Measurements from ENCODE around the gene SCGB2B2. TPM values are rescaled to one million over a fixed set of nuclear protein-coding genes. Genes with fewer than 3 reads are reported as not detected.
"Not testable (repeated sequence)": the region's sequence is repeated elsewhere in the genome, so short reads cannot be mapped to it uniquely, and the experiment has no call there.

Gene SCGB2B2
- polyA plus RNA-seq (ENCODE audit: insufficient read length in 3 of 3): under 1 TPM; 0.44 to 0.95 (median 0.68) TPM

GRCh38 chr19:34676697-34677385 lies at the start of gene SCGB2B2:
TSS of gene SCGB2B2 (minus strand) at chr19:34677159. CDS start at chr19:34594563, 82,596 bp downstream.
- DNase-seq (ENCODE audit: low read depth in 3 of 3, low spot score in 2 of 3): peak in 2 of 3 donors; percentile 80 to 83

- no peak for DNase-seq (ENCODE audit: low read depth in 3 of 3, low spot score in 2 of 3)
Measured at GRCh38 chr19:34725400-34725799, 48.4 kb upstream of the SCGB2B2 start.

- DNase-seq (ENCODE audit: low read depth in 3 of 3, low spot score in 2 of 3): no peak
Measured at GRCh38 chr19:34722353-34722752, 45.4 kb upstream of the SCGB2B2 start.

- no peak for DNase-seq (ENCODE audit: low read depth in 3 of 3, low spot score in 2 of 3)
Measured at GRCh38 chr19:34715357-34715756, 38.4 kb upstream of the SCGB2B2 start.

- DNase-seq (ENCODE audit: low read depth in 3 of 3, low spot score in 2 of 3): no peak
Measured at GRCh38 chr19:34713262-34713637, 36.3 kb upstream of the SCGB2B2 start.

GRCh38 chr19:34712395-34713261 lies 35.7 kb upstream of the SCGB2B2 start:
- DNase-seq (ENCODE audit: low read depth in 3 of 3, low spot score in 2 of 3): peak in 1 of 3 donors; percentile 55

- DNase-seq (ENCODE audit: low read depth in 3 of 3, low spot score in 2 of 3): no peak
Measured at GRCh38 chr19:34711890-34712289, 34.9 kb upstream of the SCGB2B2 start.

- no peak for DNase-seq (ENCODE audit: low read depth in 3 of 3, low spot score in 2 of 3)
Measured at GRCh38 chr19:34707661-34708060, 30.7 kb upstream of the SCGB2B2 start.

GRCh38 chr19:34692549-34692948 lies 15.6 kb upstream of the SCGB2B2 start:
- no peak for DNase-seq (ENCODE audit: low read depth in 3 of 3, low spot score in 2 of 3)

GRCh38 chr19:34690372-34690771 lies 13.4 kb upstream of the SCGB2B2 start:
- no peak for DNase-seq (ENCODE audit: low read depth in 3 of 3, low spot score in 2 of 3)

- DNase-seq (ENCODE audit: low read depth in 3 of 3, low spot score in 2 of 3): no peak
Measured at GRCh38 chr19:34688592-34688991, 11.6 kb upstream of the SCGB2B2 start.

GRCh38 chr19:34687348-34687747 lies 10.4 kb upstream of the SCGB2B2 start:
- DNase-seq (ENCODE audit: low read depth in 3 of 3, low spot score in 2 of 3): no peak

GRCh38 chr19:34686455-34686854 lies 9.5 kb upstream of the SCGB2B2 start:
- no peak for DNase-seq (ENCODE audit: low read depth in 3 of 3, low spot score in 2 of 3)

- not testable (repeated sequence) for DNase-seq (ENCODE audit: low read depth in 3 of 3, low spot score in 2 of 3)
Measured at GRCh38 chr19:34685266-34685665, 8.3 kb upstream of the SCGB2B2 start.

- DNase-seq (ENCODE audit: low read depth in 3 of 3, low spot score in 2 of 3): no peak
Measured at GRCh38 chr19:34681478-34681877, 4.5 kb upstream of the SCGB2B2 start.

GRCh38 chr19:34678421-34678820 lies 1.5 kb upstream of the SCGB2B2 start:
- no peak for DNase-seq (ENCODE audit: low read depth in 3 of 3, low spot score in 2 of 3)

- no peak for DNase-seq (ENCODE audit: low read depth in 3 of 3, low spot score in 2 of 3)
Measured at GRCh38 chr19:34678085-34678412, 1.1 kb upstream of the SCGB2B2 start.

- DNase-seq (ENCODE audit: low read depth in 3 of 3, low spot score in 2 of 3): peak; percentile 91 to 94 (median 92)
Measured at GRCh38 chr19:34677386-34678084, 576 bp upstream of the SCGB2B2 start, which contains the start of gene ZNF302. TSS of gene ZNF302 (plus strand) at chr19:34677678. CDS start at chr19:34678805, 1,127 bp downstream.

GRCh38 chr19:34675919-34676318 lies 1.0 kb downstream of the SCGB2B2 start:
- DNase-seq (ENCODE audit: low read depth in 3 of 3, low spot score in 2 of 3): no peak

- no peak for DNase-seq (ENCODE audit: low read depth in 3 of 3, low spot score in 2 of 3)
Measured at GRCh38 chr19:34675250-34675649, 1.7 kb downstream of the SCGB2B2 start.

- DNase-seq (ENCODE audit: low read depth in 3 of 3, low spot score in 2 of 3): no peak
Measured at GRCh38 chr19:34673590-34673989, 3.4 kb downstream of the SCGB2B2 start.
